ENCODE results near the gene ASTN2. TPM values are rescaled to one million over a fixed set of nuclear protein-coding genes. Genes with fewer than 3 reads are reported as not detected.

ASTN2 gene
- total RNA-seq, 1 donor from 2014 or later, result 7.3 TPM

- Histone ChIP-seq H3K4me1 (ENCODE audit: control insufficient read depth in 3 of 3, insufficient read depth in 3 of 3, low read length in 3 of 3) (no peaks in the 10 kb centered on the region), H3K36me3 (ENCODE audit: control insufficient read depth in 3 of 3, insufficient read depth in 3 of 3, low read length in 3 of 3) (no peaks in the 10 kb centered on the region), H3K9me3 (ENCODE audit: control insufficient read depth in 3 of 3, low read length in 3 of 3) (peaks cover 0 to 1% (median 0%) of the 10 kb centered on the region in 3 donors), H3K27ac (ENCODE audit: low read depth, low read length) (no peak overlapping the region), H3K4me3 (ENCODE audit: low read length in 3 of 3) (no peak overlapping the region), H3K9ac (ENCODE audit: low read depth in 1 of 3, low read length in 3 of 3) (no peak overlapping the region), H3K27me3 (ENCODE audit: control insufficient read depth in 3 of 3, insufficient read depth in 3 of 3, low read length in 3 of 3) (peaks cover 0 to 3% (median 0%) of the 10 kb centered on the region in 3 donors)
These were observed 209.9 kb downstream of the ASTN2 start for GRCh38 chr9:117204971-117205370.

GRCh38 chr9:117191504-117192261 lies 223.2 kb downstream of the ASTN2 start:
- H3K27me3 ChIP-seq (ENCODE audit: control insufficient read depth in 3 of 3, insufficient read depth in 3 of 3, low read length in 3 of 3), result no peaks in the 10 kb centered on the region
- H3K36me3 ChIP-seq (ENCODE audit: control insufficient read depth in 3 of 3, insufficient read depth in 3 of 3, low read length in 3 of 3), result no peaks in the 10 kb centered on the region
- no peak overlapping the region for H3K27ac ChIP-seq (ENCODE audit: low read depth, low read length)
- H3K4me1 ChIP-seq (ENCODE audit: control insufficient read depth in 3 of 3, insufficient read depth in 3 of 3, low read length in 3 of 3), result no peaks in the 10 kb centered on the region
- no peak overlapping the region for H3K4me3 ChIP-seq (ENCODE audit: low read length in 3 of 3)
- H3K9ac ChIP-seq (ENCODE audit: low read depth in 1 of 3, low read length in 3 of 3), result no peak overlapping the region
- H3K9me3 ChIP-seq (ENCODE audit: control insufficient read depth in 3 of 3, low read length in 3 of 3), result no peaks in the 10 kb centered on the region

- H3K27ac ChIP-seq (ENCODE audit: low read depth, low read length), result no peak overlapping the region
- H3K27me3 ChIP-seq (ENCODE audit: control insufficient read depth in 3 of 3, insufficient read depth in 3 of 3, low read length in 3 of 3), result no peaks in the 10 kb centered on the region
- H3K9me3 ChIP-seq (ENCODE audit: control insufficient read depth in 3 of 3, low read length in 3 of 3), result no peaks in the 10 kb centered on the region
- H3K9ac ChIP-seq (ENCODE audit: low read depth in 1 of 3, low read length in 3 of 3), result no peak overlapping the region
- no peak overlapping the region for H3K4me3 ChIP-seq (ENCODE audit: low read length in 3 of 3)
- H3K4me1 ChIP-seq (ENCODE audit: control insufficient read depth in 3 of 3, insufficient read depth in 3 of 3, low read length in 3 of 3), result no peaks in the 10 kb centered on the region
- no peaks in the 10 kb centered on the region for H3K36me3 ChIP-seq (ENCODE audit: control insufficient read depth in 3 of 3, insufficient read depth in 3 of 3, low read length in 3 of 3)
These were observed 225.7 kb downstream of the ASTN2 start for GRCh38 chr9:117189121-117189520.

GRCh38 chr9:117188394-117188793 lies 226.5 kb downstream of the ASTN2 start:
- Histone ChIP-seq H3K27me3 (ENCODE audit: control insufficient read depth in 3 of 3, insufficient read depth in 3 of 3, low read length in 3 of 3) (no peaks in the 10 kb centered on the region), H3K9ac (ENCODE audit: low read depth in 1 of 3, low read length in 3 of 3) (no peak overlapping the region), H3K4me1 (ENCODE audit: control insufficient read depth in 3 of 3, insufficient read depth in 3 of 3, low read length in 3 of 3) (no peaks in the 10 kb centered on the region), H3K9me3 (ENCODE audit: control insufficient read depth in 3 of 3, low read length in 3 of 3) (no peaks in the 10 kb centered on the region), H3K36me3 (ENCODE audit: control insufficient read depth in 3 of 3, insufficient read depth in 3 of 3, low read length in 3 of 3) (no peaks in the 10 kb centered on the region), H3K4me3 (ENCODE audit: low read length in 3 of 3) (no peak overlapping the region), H3K27ac (ENCODE audit: low read depth, low read length) (no peak overlapping the region)

- Histone ChIP-seq H3K9ac (ENCODE audit: low read depth in 1 of 3, low read length in 3 of 3) (no peak overlapping the region), H3K9me3 (ENCODE audit: control insufficient read depth in 3 of 3, low read length in 3 of 3) (no peaks in the 10 kb centered on the region), H3K27me3 (ENCODE audit: control insufficient read depth in 3 of 3, insufficient read depth in 3 of 3, low read length in 3 of 3) (no peaks in the 10 kb centered on the region), H3K4me3 (ENCODE audit: low read length in 3 of 3) (no peak overlapping the region), H3K27ac (ENCODE audit: low read depth, low read length) (no peak overlapping the region), H3K4me1 (ENCODE audit: control insufficient read depth in 3 of 3, insufficient read depth in 3 of 3, low read length in 3 of 3) (no peaks in the 10 kb centered on the region), H3K36me3 (ENCODE audit: control insufficient read depth in 3 of 3, insufficient read depth in 3 of 3, low read length in 3 of 3) (no peaks in the 10 kb centered on the region)
These were observed 227.4 kb downstream of the ASTN2 start for GRCh38 chr9:117187498-117187897.

- H3K4me1 ChIP-seq (ENCODE audit: control insufficient read depth in 3 of 3, insufficient read depth in 3 of 3, low read length in 3 of 3), result no peaks in the 10 kb centered on the region
These were observed 230.7 kb downstream of the ASTN2 start for GRCh38 chr9:117184173-117184572.

GRCh38 chr9:117182046-117182445 lies 232.8 kb downstream of the ASTN2 start:
- no peaks in the 10 kb centered on the region for H3K27me3 ChIP-seq (ENCODE audit: control insufficient read depth in 3 of 3, insufficient read depth in 3 of 3, low read length in 3 of 3)
- H3K4me3 ChIP-seq (ENCODE audit: low read length in 3 of 3), result no peak overlapping the region
- H3K27ac ChIP-seq (ENCODE audit: low read depth, low read length), result no peak overlapping the region
- H3K9ac ChIP-seq (ENCODE audit: low read depth in 1 of 3, low read length in 3 of 3), result no peak overlapping the region
- H3K9me3 ChIP-seq (ENCODE audit: control insufficient read depth in 3 of 3, low read length in 3 of 3), result peaks cover 0 to 7% (median 3%) of the 10 kb centered on the region in 3 donors
- H3K36me3 ChIP-seq (ENCODE audit: control insufficient read depth in 3 of 3, insufficient read depth in 3 of 3, low read length in 3 of 3), result no peaks in the 10 kb centered on the region
- no peaks in the 10 kb centered on the region for H3K4me1 ChIP-seq (ENCODE audit: control insufficient read depth in 3 of 3, insufficient read depth in 3 of 3, low read length in 3 of 3)

More at GRCh38 chr9:117184173-117184572, 230.7 kb downstream of the ASTN2 start:
- H3K4me3 ChIP-seq (ENCODE audit: low read length in 3 of 3), result no peak overlapping the region
- H3K9me3 ChIP-seq (ENCODE audit: control insufficient read depth in 3 of 3, low read length in 3 of 3), result peaks cover 0 to 7% (median 3%) of the 10 kb centered on the region in 3 donors
- H3K27me3 ChIP-seq (ENCODE audit: control insufficient read depth in 3 of 3, insufficient read depth in 3 of 3, low read length in 3 of 3), result no peaks in the 10 kb centered on the region
- H3K36me3 ChIP-seq (ENCODE audit: control insufficient read depth in 3 of 3, insufficient read depth in 3 of 3, low read length in 3 of 3), result no peaks in the 10 kb centered on the region
- H3K9ac ChIP-seq (ENCODE audit: low read depth in 1 of 3, low read length in 3 of 3), result no peak overlapping the region
- H3K27ac ChIP-seq (ENCODE audit: low read depth, low read length), result no peak overlapping the region

- Histone ChIP-seq H3K4me3 (ENCODE audit: low read length in 3 of 3) (no peak overlapping the region), H3K9me3 (ENCODE audit: control insufficient read depth in 3 of 3, low read length in 3 of 3) (peaks cover 0 to 7% (median 3%) of the 10 kb centered on the region in 3 donors), H3K9ac (ENCODE audit: low read depth in 1 of 3, low read length in 3 of 3) (no peak overlapping the region), H3K27ac (ENCODE audit: low read depth, low read length) (no peak overlapping the region), H3K4me1 (ENCODE audit: control insufficient read depth in 3 of 3, insufficient read depth in 3 of 3, low read length in 3 of 3) (no peaks in the 10 kb centered on the region), H3K36me3 (ENCODE audit: control insufficient read depth in 3 of 3, insufficient read depth in 3 of 3, low read length in 3 of 3) (no peaks in the 10 kb centered on the region), H3K27me3 (ENCODE audit: control insufficient read depth in 3 of 3, insufficient read depth in 3 of 3, low read length in 3 of 3) (no peaks in the 10 kb centered on the region)
These were observed 233.9 kb downstream of the ASTN2 start for GRCh38 chr9:117180896-117181445.

- Histone ChIP-seq H3K36me3 (ENCODE audit: control insufficient read depth in 3 of 3, insufficient read depth in 3 of 3, low read length in 3 of 3) (no peaks in the 10 kb centered on the region), H3K27ac (ENCODE audit: low read depth, low read length) (no peak overlapping the region), H3K4me3 (ENCODE audit: low read length in 3 of 3) (no peak overlapping the region), H3K9me3 (ENCODE audit: control insufficient read depth in 3 of 3, low read length in 3 of 3) (peaks cover 0 to 7% (median 3%) of the 10 kb centered on the region in 3 donors), H3K9ac (ENCODE audit: low read depth in 1 of 3, low read length in 3 of 3) (no peak overlapping the region), H3K27me3 (ENCODE audit: control insufficient read depth in 3 of 3, insufficient read depth in 3 of 3, low read length in 3 of 3) (no peaks in the 10 kb centered on the region), H3K4me1 (ENCODE audit: control insufficient read depth in 3 of 3, insufficient read depth in 3 of 3, low read length in 3 of 3) (no peaks in the 10 kb centered on the region)
These were observed 236.1 kb downstream of the ASTN2 start for GRCh38 chr9:117178596-117179375.

- H3K9ac ChIP-seq (ENCODE audit: low read depth in 1 of 3, low read length in 3 of 3), result no peak overlapping the region
- H3K27ac ChIP-seq (ENCODE audit: low read depth, low read length), result no peak overlapping the region
- no peaks in the 10 kb centered on the region for H3K9me3 ChIP-seq (ENCODE audit: control insufficient read depth in 3 of 3, low read length in 3 of 3)
- H3K36me3 ChIP-seq (ENCODE audit: control insufficient read depth in 3 of 3, insufficient read depth in 3 of 3, low read length in 3 of 3), result no peaks in the 10 kb centered on the region
- no peaks in the 10 kb centered on the region for H3K4me1 ChIP-seq (ENCODE audit: control insufficient read depth in 3 of 3, insufficient read depth in 3 of 3, low read length in 3 of 3)
- no peaks in the 10 kb centered on the region for H3K27me3 ChIP-seq (ENCODE audit: control insufficient read depth in 3 of 3, insufficient read depth in 3 of 3, low read length in 3 of 3)
- H3K4me3 ChIP-seq (ENCODE audit: low read length in 3 of 3), result no peak overlapping the region
These were observed 244.3 kb downstream of the ASTN2 start for GRCh38 chr9:117170567-117170966.

All from skeletal muscle tissue (tissue), 4 donors.